SHP77 treated with DMSO at 0.1 percent for 48 hours (cell line): ENCODE results near the gene PHACTR4.
"Not testable (repeated sequence)": the region's sequence is repeated elsewhere in the genome, so short reads cannot be mapped to it uniquely, and the experiment has no call there.

Experiments used
- DNase-seq: peaks from one replicate; lab custom pipeline; 2025; lab: John Stamatoyannopoulos, UW

The PHACTR4 gene

GRCh38 chr1:28503117-28503516, 133.6 kb downstream of the PHACTR4 start:
- DNase-seq, result no peak

- peak; percentile 98 for DNase-seq
These were observed 136.1 kb downstream of the PHACTR4 start, which contains the start of gene RCC1 for GRCh38 chr1:28505406-28506187. TSS of gene RCC1 (plus strand) at chr1:28506043. CDS start at chr1:28529867, 23,824 bp downstream.

- DNase-seq, result no peak
These were observed 137.3 kb downstream of the PHACTR4 start for GRCh38 chr1:28506907-28507246.

GRCh38 chr1:28507247-28507645, 137.7 kb downstream of the PHACTR4 start:
- DNase-seq, result no peak

GRCh38 chr1:28507646-28508434, 138.3 kb downstream of the PHACTR4 start:
- no peak for DNase-seq

- no peak for DNase-seq
These were observed 138.9 kb downstream of the PHACTR4 start for GRCh38 chr1:28508435-28508754.

- no peak for DNase-seq
These were observed 140.2 kb downstream of the PHACTR4 start for GRCh38 chr1:28509705-28510272.

GRCh38 chr1:28510273-28510969, 140.9 kb downstream of the PHACTR4 start:
- no peak for DNase-seq

- DNase-seq, result no peak
These were observed 141.5 kb downstream of the PHACTR4 start for GRCh38 chr1:28510970-28511440.

- no peak for DNase-seq
These were observed 142.6 kb downstream of the PHACTR4 start for GRCh38 chr1:28512058-28512611.

GRCh38 chr1:28514445-28514933, 144.9 kb downstream of the PHACTR4 start:
- DNase-seq, result not testable (repeated sequence)

GRCh38 chr1:28516518-28516956, 147.0 kb downstream of the PHACTR4 start:
- DNase-seq, result no peak

- no peak for DNase-seq
These were observed 148.1 kb downstream of the PHACTR4 start for GRCh38 chr1:28517649-28517999.

- peak; percentile 42 for DNase-seq
These were observed 148.6 kb downstream of the PHACTR4 start for GRCh38 chr1:28518000-28518744.

- no peak for DNase-seq
These were observed 149.3 kb downstream of the PHACTR4 start for GRCh38 chr1:28518745-28519341.

GRCh38 chr1:28519946-28520725, 150.6 kb downstream of the PHACTR4 start:
- no peak for DNase-seq

GRCh38 chr1:28520796-28521195, 151.3 kb downstream of the PHACTR4 start:
- not testable (repeated sequence) for DNase-seq

- DNase-seq, result no peak
These were observed 152.1 kb downstream of the PHACTR4 start for GRCh38 chr1:28521502-28522164.

- not testable (repeated sequence) for DNase-seq
These were observed 153.0 kb downstream of the PHACTR4 start for GRCh38 chr1:28522537-28522936.
